Epithelial cell of esophagus (primary cell): ENCODE results near the gene L3MBTL4.

Source experiments
- DNase-seq: peaks from one replicate; pipeline ENCODE4 v3.0.0; 2010; ENCODE audit warnings: low read depth
- H3K4me3 ChIP-seq: 2 replicates; pipeline ENCODE4 v1.5.1; 2011; ENCODE audit warnings: mild to moderate bottlenecking, low read length, control low read depth
- TF ChIP-seq, protein P1 (sequence below): IDR thresholded peaks from 2 replicates; pipeline ENCODE4 v1.5.1; 2011; ENCODE audit warnings: low read depth, mild to moderate bottlenecking, low read length, control low read depth, inconsistent platforms; ENCODE audit not compliant: insufficient read depth; ENCODE audit errors: missing control alignments

L3MBTL4 gene

DNA sequence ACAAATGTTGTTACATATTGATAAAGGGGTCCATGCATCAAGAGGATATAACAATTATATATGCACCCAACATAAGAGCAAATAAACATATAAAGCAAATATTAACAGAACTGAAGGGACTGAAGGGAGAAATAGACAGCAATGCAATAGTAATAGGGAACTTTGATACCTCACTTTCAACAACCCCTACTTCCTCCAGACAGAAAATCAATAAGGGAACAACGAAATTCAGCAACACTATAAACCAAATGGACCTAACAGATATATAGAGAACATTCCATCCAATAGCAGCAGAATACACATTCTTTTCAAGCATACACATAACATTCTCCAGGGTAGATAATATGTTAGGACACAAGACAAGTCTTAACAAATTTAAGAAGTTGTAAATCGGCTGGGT is 71.7 kb downstream of the L3MBTL4 start:
- TF ChIP-seq, protein P1, sequence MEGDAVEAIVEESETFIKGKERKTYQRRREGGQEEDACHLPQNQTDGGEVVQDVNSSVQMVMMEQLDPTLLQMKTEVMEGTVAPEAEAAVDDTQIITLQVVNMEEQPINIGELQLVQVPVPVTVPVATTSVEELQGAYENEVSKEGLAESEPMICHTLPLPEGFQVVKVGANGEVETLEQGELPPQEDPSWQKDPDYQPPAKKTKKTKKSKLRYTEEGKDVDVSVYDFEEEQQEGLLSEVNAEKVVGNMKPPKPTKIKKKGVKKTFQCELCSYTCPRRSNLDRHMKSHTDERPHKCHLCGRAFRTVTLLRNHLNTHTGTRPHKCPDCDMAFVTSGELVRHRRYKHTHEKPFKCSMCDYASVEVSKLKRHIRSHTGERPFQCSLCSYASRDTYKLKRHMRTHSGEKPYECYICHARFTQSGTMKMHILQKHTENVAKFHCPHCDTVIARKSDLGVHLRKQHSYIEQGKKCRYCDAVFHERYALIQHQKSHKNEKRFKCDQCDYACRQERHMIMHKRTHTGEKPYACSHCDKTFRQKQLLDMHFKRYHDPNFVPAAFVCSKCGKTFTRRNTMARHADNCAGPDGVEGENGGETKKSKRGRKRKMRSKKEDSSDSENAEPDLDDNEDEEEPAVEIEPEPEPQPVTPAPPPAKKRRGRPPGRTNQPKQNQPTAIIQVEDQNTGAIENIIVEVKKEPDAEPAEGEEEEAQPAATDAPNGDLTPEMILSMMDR: no peak
- no peak for DNase-seq
- H3K4me3 ChIP-seq: no peak overlapping the region

DNA sequence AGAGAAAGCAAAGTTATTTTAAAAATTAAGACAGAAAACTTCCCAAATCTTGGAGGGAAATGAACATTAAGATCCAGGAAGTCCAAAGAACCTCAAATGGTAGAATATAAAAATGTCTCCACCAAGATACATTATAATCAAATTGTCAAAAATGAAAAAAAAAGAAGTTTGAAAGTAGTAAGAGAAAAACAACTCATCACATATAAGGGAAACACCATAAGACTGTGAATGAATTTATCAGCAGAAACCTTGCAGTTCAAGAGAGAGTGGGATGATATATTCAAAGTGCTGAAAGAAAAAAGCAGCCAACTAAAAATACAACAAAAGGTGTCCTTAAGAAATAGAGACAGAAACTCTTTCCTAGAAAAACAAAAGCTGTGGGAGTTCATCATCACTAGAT is 73.0 kb downstream of the L3MBTL4 start:
- H3K4me3 ChIP-seq: no peak overlapping the region
- TF ChIP-seq, protein P1: no peak
- no peak for DNase-seq

DNA sequence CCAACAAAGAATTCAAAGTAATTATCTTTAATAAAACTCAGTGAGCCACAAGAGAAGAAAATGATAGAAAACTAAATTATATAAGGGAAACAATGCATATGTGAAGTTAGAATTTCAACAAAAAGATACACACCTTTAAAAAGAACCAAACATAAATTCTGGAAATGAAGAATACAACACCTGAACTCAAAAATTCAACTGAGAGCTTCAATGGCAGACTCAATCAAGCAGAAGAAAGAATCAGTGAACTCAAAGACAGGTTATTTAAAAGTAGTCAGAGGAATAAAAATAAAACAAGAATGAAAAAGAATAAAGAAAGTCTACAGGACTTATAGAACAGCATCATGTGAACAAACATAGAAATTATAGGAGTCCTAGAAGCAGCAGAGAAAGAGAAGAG is 73.4 kb downstream of the L3MBTL4 start:
- TF ChIP-seq, protein P1: no peak
- no peak for DNase-seq
- H3K4me3 ChIP-seq: no peak overlapping the region

DNA sequence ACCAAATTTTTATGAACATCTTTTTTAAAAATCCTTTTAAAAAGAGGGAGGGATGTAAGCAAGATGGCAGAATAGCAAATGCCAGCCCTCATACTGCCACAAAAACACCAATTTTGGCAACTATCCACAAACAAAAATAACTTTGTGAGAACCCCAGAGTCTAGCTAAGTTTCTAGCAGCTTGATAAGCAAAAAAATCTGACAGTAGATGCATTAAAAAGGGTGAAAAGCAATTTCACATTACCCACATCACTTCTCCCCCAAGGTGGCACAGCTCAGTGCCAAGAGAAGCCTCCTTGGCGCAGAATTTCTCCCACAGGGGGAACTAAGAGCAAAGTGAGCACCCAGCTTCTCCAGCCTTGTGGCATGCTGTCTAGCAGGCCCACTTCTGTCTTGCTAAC is 74.6 kb downstream of the L3MBTL4 start:
- TF ChIP-seq, protein P1: no peak
- no peak for DNase-seq
- no peak overlapping the region for H3K4me3 ChIP-seq

DNA sequence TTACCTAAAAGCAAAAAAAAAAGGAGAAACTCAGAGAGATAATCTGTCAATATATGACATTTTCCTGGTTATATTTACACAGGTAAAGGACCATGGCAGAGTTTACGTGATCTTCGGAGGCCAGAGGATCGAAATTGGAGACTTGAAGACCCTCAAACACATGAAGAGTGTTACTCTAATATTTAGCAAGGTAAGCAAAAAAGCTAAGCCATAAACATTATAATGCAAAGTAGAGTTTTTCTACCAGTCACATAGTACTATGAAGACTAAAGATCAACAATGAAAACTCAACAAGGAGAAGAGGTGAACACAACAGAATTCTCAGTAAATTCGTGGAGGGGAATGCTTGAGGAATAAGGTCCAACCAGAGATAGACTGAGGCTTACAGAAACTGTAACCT is 78.5 kb downstream of the L3MBTL4 start:
- DNase-seq: no peak
- TF ChIP-seq, protein P1: no peak
- no peak overlapping the region for H3K4me3 ChIP-seq

DNA sequence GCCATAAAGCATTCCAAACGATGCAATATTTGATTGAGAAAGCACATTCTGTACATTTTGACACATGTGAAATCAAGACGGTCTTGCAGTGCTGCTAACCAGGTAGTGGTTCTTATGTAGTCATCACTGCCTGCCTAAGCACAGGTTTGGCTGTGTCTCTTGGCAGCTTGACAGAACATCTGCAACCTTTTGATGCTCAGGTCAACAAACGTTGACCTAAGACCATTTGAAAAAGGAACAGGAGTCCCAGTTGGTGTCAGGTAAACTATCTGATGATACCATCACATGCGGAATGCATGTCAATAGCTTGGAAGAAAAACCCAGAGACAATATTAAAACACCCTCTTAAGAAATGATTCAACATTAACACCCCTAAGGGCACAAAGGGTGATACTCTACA is 80.7 kb downstream of the L3MBTL4 start:
- TF ChIP-seq, protein P1: no peak
- H3K4me3 ChIP-seq: no peak overlapping the region
- no peak for DNase-seq

DNA sequence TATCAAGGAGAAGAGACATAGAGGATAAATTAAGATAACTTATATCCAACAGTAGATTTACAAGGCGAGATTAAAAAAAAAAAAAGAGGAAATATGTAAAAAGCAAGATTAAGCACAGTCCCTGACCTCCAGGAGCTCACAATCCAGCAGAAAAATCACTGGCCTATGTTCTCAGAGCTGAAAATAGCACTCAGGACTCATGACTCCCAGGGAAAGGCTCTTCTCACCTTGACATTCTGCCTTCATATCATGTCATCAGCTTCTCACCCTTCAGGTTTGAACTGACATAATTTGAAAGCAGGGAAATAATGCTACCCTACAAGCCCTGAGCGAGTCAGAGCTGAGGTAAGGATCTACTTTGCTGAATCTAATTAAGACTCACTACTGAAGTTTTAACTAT is 82.8 kb downstream of the L3MBTL4 start:
- TF ChIP-seq, protein P1: no peak
- no peak for DNase-seq

More for the DNA sequence above, 82.8 kb downstream of the L3MBTL4 start:
- no peak overlapping the region for H3K4me3 ChIP-seq
